HG03571 (cell line): Measurements from ENCODE around the gene PLK2.

ENCODE experiments used
- ATAC-seq: cut with Tn5 transposase; IDR thresholded peaks from one replicate; pipeline ENCODE4 v1.9.1; 2021; ENCODE audit not compliant: unreplicated experiment

PLK2 gene

GRCh38 chr5:58450811-58451629, 8.9 kb downstream of the PLK2 start:
- no peak for ATAC-seq

- no peak for ATAC-seq
These were observed 9.9 kb downstream of the PLK2 start for GRCh38 chr5:58450018-58450417.

GRCh38 chr5:58447226-58447625, 12.7 kb downstream of the PLK2 start:
- no peak for ATAC-seq

GRCh38 chr5:58446024-58446423, 13.9 kb downstream of the PLK2 start:
- no peak for ATAC-seq

GRCh38 chr5:58444805-58445204, 15.1 kb downstream of the PLK2 start:
- no peak for ATAC-seq

GRCh38 chr5:58440901-58441460, 18.9 kb downstream of the PLK2 start:
- ATAC-seq: no peak

- no peak for ATAC-seq
These were observed 20.7 kb downstream of the PLK2 start for GRCh38 chr5:58439094-58439644.

- ATAC-seq: no peak
These were observed 22.2 kb downstream of the PLK2 start for GRCh38 chr5:58437661-58438060.

GRCh38 chr5:58431832-58432231, 28.1 kb downstream of the PLK2 start:
- ATAC-seq: no peak

GRCh38 chr5:58412932-58413331, 47.0 kb downstream of the PLK2 start:
- ATAC-seq: no peak

GRCh38 chr5:58412081-58412480, 47.8 kb downstream of the PLK2 start:
- ATAC-seq: no peak

GRCh38 chr5:58411372-58411771, 48.5 kb downstream of the PLK2 start:
- ATAC-seq: no peak

- ATAC-seq: no peak
These were observed 49.4 kb downstream of the PLK2 start for GRCh38 chr5:58410441-58410840.

GRCh38 chr5:58407042-58407719, 52.7 kb downstream of the PLK2 start:
- no peak for ATAC-seq

- ATAC-seq: no peak
These were observed 53.5 kb downstream of the PLK2 start for GRCh38 chr5:58406394-58406793.

- ATAC-seq: no peak
These were observed 54.7 kb downstream of the PLK2 start for GRCh38 chr5:58405175-58405574.

- no peak for ATAC-seq
These were observed 55.2 kb downstream of the PLK2 start for GRCh38 chr5:58404734-58405133.
